Suprapubic skin (tissue), 4 donors: Measurements from ENCODE around the gene CDH13. TPM values are rescaled to one million over a fixed set of nuclear protein-coding genes. Genes with fewer than 3 reads are reported as not detected.

Experiments used
- DNase-seq, 2 donors: peaks; one replicate each; pipeline ENCODE4 v3.0.0-alpha.2; 2019; ENCODE audit warnings: low spot score in 2 of 2
- H3K27ac ChIP-seq: fragments of 200-600 bp; sonication (generic); one replicate; pipeline ENCODE4 v1.5.1; 2019
- H3K27me3 ChIP-seq: fragments of 200-600 bp; sonication (generic); one replicate; pipeline ENCODE4 v1.5.1; 2019
- H3K36me3 ChIP-seq: fragments of 200-600 bp; sonication (generic); one replicate; pipeline ENCODE4 v1.5.1; 2019
- H3K4me1 ChIP-seq: fragments of 200-600 bp; sonication (generic); one replicate; pipeline ENCODE4 v1.5.1; 2019
- H3K4me3 ChIP-seq: fragments of 200-600 bp; sonication (generic); one replicate; pipeline ENCODE4 v1.5.1; 2019; ENCODE audit warnings: mild to moderate bottlenecking
- H3K9me3 ChIP-seq: fragments of 200-600 bp; sonication (generic); one replicate; pipeline ENCODE4 v1.5.1; 2019
- CTCF ChIP-seq, 2 donors: fragments of 200-600 bp in 1 of 2; fragments of 450-650 bp in 1 of 2; sonication (generic) in 1 of 2; IDR thresholded peaks; one replicate each; pipeline ENCODE4 v1.5.1; 2016 to 2019; ENCODE audit warnings: antibody characterized with exemption in 2 of 2, mild to moderate bottlenecking in 1 of 2, moderate library complexity in 1 of 2
- EP300 ChIP-seq: sonication (generic); formaldehyde crosslinking; IDR thresholded peaks from one replicate; pipeline ENCODE4 v1.6.1; 2017; ENCODE audit warnings: antibody characterized with exemption
- POLR2A ChIP-seq, 2 donors: fragments of 450-650 bp; IDR thresholded peaks; one replicate each; pipeline ENCODE4 v1.6.1; 2017; ENCODE audit warnings: antibody characterized with exemption in 2 of 2, mild to moderate bottlenecking in 2 of 2, moderate library complexity in 2 of 2
- POLR2AphosphoS5 ChIP-seq, 3 donors: sonication (generic); formaldehyde crosslinking; IDR thresholded peaks; one replicate each; pipeline ENCODE4 v1.6.1; 2017; ENCODE audit warnings: antibody characterized with exemption in 3 of 3
- WGBS: methylation state at CpG from one replicate; pipeline ENCODE4 v1.1.5; 2018; 5-methylcytosine and 5-hydroxymethylcytosine counted together
- total RNA-seq, 4 donors: library from RNA; depleted of rRNA; stranded (reverse); fragments of >200 nt; gene quantifications; one replicate each; pipeline ENCODE4 v1.1.0, GENCODE V29; 2016

Gene CDH13
- total RNA-seq, 4 donors from 2014 or later: 90.4 to 176 (median 139) TPM

- H3K27me3 ChIP-seq: no peaks in the 10 kb centered on the region
- no peak overlapping the region for H3K4me3 ChIP-seq
- 95% methylated on average over 9 of the region's 9 CpGs for WGBS
- no peak for DNase-seq
- no peak for TF ChIP-seq POLR2AphosphoS5 (IDR thresholded peaks at IDR 0.05)
- no peaks in the 10 kb centered on the region for H3K36me3 ChIP-seq
- H3K27ac ChIP-seq: no peak overlapping the region
- no peaks in the 10 kb centered on the region for H3K9me3 ChIP-seq
- no peaks in the 10 kb centered on the region for H3K4me1 ChIP-seq
These were observed 1006.5 kb downstream of the CDH13 start for GRCh38 chr16:83633286-83633685.

- no peak for TF ChIP-seq CTCF (IDR thresholded peaks at IDR 0.05)
- TF ChIP-seq POLR2A (IDR thresholded peaks at IDR 0.05): no peak
- TF ChIP-seq POLR2AphosphoS5 (IDR thresholded peaks at IDR 0.05): no peak
- no peak for TF ChIP-seq EP300
- no peaks in the 10 kb centered on the region for H3K9me3 ChIP-seq
These were observed 1021.6 kb downstream of the CDH13 start for GRCh38 chr16:83648347-83648746.

GRCh38 chr16:83651871-83652270 lies 1025.1 kb downstream of the CDH13 start:
- no peaks in the 10 kb centered on the region for H3K36me3 ChIP-seq
- H3K9me3 ChIP-seq: no peaks in the 10 kb centered on the region
- no peak overlapping the region for H3K4me3 ChIP-seq
- no peak for TF ChIP-seq POLR2AphosphoS5 (IDR thresholded peaks at IDR 0.05)
- no peak for TF ChIP-seq POLR2A (IDR thresholded peaks at IDR 0.05)
- TF ChIP-seq EP300: no peak
- no peak for TF ChIP-seq CTCF (IDR thresholded peaks at IDR 0.05)
- 87% methylated on average over 8 of the region's 8 CpGs for WGBS
- H3K4me1 ChIP-seq: no peaks in the 10 kb centered on the region
- no peaks in the 10 kb centered on the region for H3K27me3 ChIP-seq
- no peak for DNase-seq
- H3K27ac ChIP-seq: no peak overlapping the region

More at GRCh38 chr16:83648347-83648746, 1021.6 kb downstream of the CDH13 start:
- no peak for DNase-seq
- Histone ChIP-seq H3K4me3 (no peak overlapping the region), H3K27me3 (no peaks in the 10 kb centered on the region), H3K4me1 (no peaks in the 10 kb centered on the region), H3K36me3 (no peaks in the 10 kb centered on the region), H3K27ac (no peak overlapping the region)
- WGBS: 52% methylated on average over 5 of the region's 5 CpGs

GRCh38 chr16:83652943-83653342 lies 1026.2 kb downstream of the CDH13 start:
- Histone ChIP-seq H3K27me3 (no peaks in the 10 kb centered on the region), H3K9me3 (no peaks in the 10 kb centered on the region), H3K27ac (no peak overlapping the region), H3K36me3 (no peaks in the 10 kb centered on the region), H3K4me3 (no peak overlapping the region), H3K4me1 (no peaks in the 10 kb centered on the region)
- 85% methylated on average over 9 of the region's 9 CpGs for WGBS
- TF ChIP-seq CTCF (IDR thresholded peaks at IDR 0.05) (no peak), EP300 (no peak), POLR2A (IDR thresholded peaks at IDR 0.05) (no peak), POLR2AphosphoS5 (IDR thresholded peaks at IDR 0.05) (no peak)
- no peak for DNase-seq

- no peak for TF ChIP-seq CTCF (IDR thresholded peaks at IDR 0.05)
- TF ChIP-seq POLR2A (IDR thresholded peaks at IDR 0.05): no peak
- TF ChIP-seq POLR2AphosphoS5 (IDR thresholded peaks at IDR 0.05): no peak
- no peak for TF ChIP-seq EP300
- no peaks in the 10 kb centered on the region for H3K9me3 ChIP-seq
- no peak overlapping the region for H3K27ac ChIP-seq
- 89% methylated on average over 6 of the region's 6 CpGs for WGBS
- no peak for DNase-seq
- H3K36me3 ChIP-seq: no peaks in the 10 kb centered on the region
- no peaks in the 10 kb centered on the region for H3K4me1 ChIP-seq
- H3K4me3 ChIP-seq: no peak overlapping the region
- H3K27me3 ChIP-seq: no peaks in the 10 kb centered on the region
These were observed 1027.0 kb downstream of the CDH13 start for GRCh38 chr16:83653785-83654184.

GRCh38 chr16:83660282-83660681 lies 1033.5 kb downstream of the CDH13 start:
- TF ChIP-seq CTCF (IDR thresholded peaks at IDR 0.05) (no peak), POLR2AphosphoS5 (IDR thresholded peaks at IDR 0.05) (no peak), EP300 (no peak)
- Histone ChIP-seq H3K4me1 (no peaks in the 10 kb centered on the region), H3K36me3 (no peaks in the 10 kb centered on the region), H3K4me3 (no peak overlapping the region), H3K27me3 (no peaks in the 10 kb centered on the region), H3K9me3 (no peaks in the 10 kb centered on the region), H3K27ac (no peak overlapping the region)
- WGBS: 93% methylated on average over 4 of the region's 4 CpGs
- DNase-seq: peak in 1 of 2 donors; percentile 24
